OCI-LY3 (cell line): ENCODE results near the gene AFTPH.
A peak's percentile ranks its signal among the peaks of the same experiment; 100 is the strongest.

Experiments used
- H2AFZ ChIP-seq: fragments of 200-600, 300-600 bp; shearing (Covaris generic); 2 replicates; pipeline ENCODE4 v1.6.0; 2014; ENCODE audit warnings: antibody characterized with exemption, low read depth, low read length
- H3K27ac ChIP-seq: fragments of 200-600, 300-600 bp; sonication (generic); 2 replicates; pipeline ENCODE4 v1.5.1; 2014; ENCODE audit warnings: mild to moderate bottlenecking, low read length, moderate library complexity, mixed read lengths
- H3K27me3 ChIP-seq: fragments of 200-600, 300-600 bp; sonication (generic); 2 replicates; pipeline ENCODE4 v1.6.1; 2014; ENCODE audit warnings: low read depth, low read length, mixed read lengths
- H3K36me3 ChIP-seq: fragments of 200-600, 300-600 bp; sonication (generic); replicated peaks from 2 replicates; pipeline ENCODE3; 2014; ENCODE audit warnings: low read depth, low read length, mixed read lengths
- H3K4me1 ChIP-seq: fragments of 300-600, 200-600 bp; sonication (generic); 2 replicates; pipeline ENCODE4 v1.6.1; 2014; ENCODE audit warnings: low read length, mixed read lengths
- H3K4me2 ChIP-seq: fragments of 200-600, 300-600 bp; sonication (generic); 2 replicates; pipeline ENCODE4 v1.6.1; 2014; ENCODE audit warnings: low read length, mixed read lengths
- H3K4me3 ChIP-seq: fragments of 300-600, 200-600 bp; sonication (generic); 2 replicates; pipeline ENCODE4 v1.5.1; 2014; ENCODE audit warnings: antibody characterized with exemption, mild to moderate bottlenecking, low read length, moderate library complexity
- H3K79me2 ChIP-seq: fragments of 300-600, 200-600 bp; shearing (Covaris generic); 2 replicates; pipeline ENCODE4 v1.6.1; 2014; ENCODE audit warnings: mild to moderate bottlenecking, low read length, mixed read lengths
- H3K9ac ChIP-seq: fragments of 300-600, 200-600 bp; shearing (Covaris generic); 2 replicates; pipeline ENCODE4 v1.6.0; 2014; ENCODE audit warnings: mild to moderate bottlenecking, low read length, moderate library complexity
- H3K9me3 ChIP-seq: fragments of 200-600, 300-600 bp; shearing (Covaris generic); 2 replicates; pipeline ENCODE4 v1.6.1; 2014; ENCODE audit warnings: low read length, mixed read lengths; ENCODE audit not compliant: insufficient read depth
- H4K20me1 ChIP-seq: fragments of 200-600, 300-600 bp; sonication (generic); 2 replicates; pipeline ENCODE4 v1.6.1; 2016; ENCODE audit warnings: low read length, mixed read lengths; ENCODE audit not compliant: insufficient read depth
- CTCF ChIP-seq: fragments of 200-600, 300-600 bp; sonication (generic); IDR thresholded peaks from 2 replicates; pipeline ENCODE4 v1.5.1; 2014; ENCODE audit warnings: antibody characterized with exemption, low read length, low read depth
- EZH2phosphoT487 ChIP-seq: fragments of 200-600 bp; shearing (Covaris generic); IDR thresholded peaks from 2 replicates; pipeline ENCODE4 v1.6.1; 2018; ENCODE audit warnings: antibody characterized with exemption, mixed run types, low read depth

AFTPH gene, protein sequence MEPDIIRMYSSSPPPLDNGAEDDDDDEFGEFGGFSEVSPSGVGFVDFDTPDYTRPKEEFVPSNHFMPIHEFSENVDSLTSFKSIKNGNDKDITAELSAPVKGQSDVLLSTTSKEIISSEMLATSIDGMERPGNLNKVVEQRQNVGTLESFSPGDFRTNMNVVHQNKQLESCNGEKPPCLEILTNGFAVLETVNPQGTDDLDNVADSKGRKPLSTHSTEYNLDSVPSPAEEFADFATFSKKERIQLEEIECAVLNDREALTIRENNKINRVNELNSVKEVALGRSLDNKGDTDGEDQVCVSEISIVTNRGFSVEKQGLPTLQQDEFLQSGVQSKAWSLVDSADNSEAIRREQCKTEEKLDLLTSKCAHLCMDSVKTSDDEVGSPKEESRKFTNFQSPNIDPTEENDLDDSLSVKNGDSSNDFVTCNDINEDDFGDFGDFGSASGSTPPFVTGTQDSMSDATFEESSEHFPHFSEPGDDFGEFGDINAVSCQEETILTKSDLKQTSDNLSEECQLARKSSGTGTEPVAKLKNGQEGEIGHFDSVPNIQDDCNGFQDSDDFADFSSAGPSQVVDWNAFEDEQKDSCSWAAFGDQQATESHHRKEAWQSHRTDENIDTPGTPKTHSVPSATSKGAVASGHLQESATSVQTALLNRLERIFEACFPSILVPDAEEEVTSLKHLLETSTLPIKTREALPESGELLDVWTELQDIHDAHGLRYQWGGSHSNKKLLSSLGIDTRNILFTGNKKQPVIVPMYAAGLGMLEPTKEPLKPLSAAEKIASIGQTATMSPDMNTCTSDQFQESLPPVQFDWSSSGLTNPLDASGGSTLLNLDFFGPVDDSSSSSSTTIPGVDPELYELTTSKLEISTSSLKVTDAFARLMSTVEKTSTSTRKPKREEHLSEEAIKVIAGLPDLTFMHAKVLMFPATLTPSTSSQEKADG

DNA sequence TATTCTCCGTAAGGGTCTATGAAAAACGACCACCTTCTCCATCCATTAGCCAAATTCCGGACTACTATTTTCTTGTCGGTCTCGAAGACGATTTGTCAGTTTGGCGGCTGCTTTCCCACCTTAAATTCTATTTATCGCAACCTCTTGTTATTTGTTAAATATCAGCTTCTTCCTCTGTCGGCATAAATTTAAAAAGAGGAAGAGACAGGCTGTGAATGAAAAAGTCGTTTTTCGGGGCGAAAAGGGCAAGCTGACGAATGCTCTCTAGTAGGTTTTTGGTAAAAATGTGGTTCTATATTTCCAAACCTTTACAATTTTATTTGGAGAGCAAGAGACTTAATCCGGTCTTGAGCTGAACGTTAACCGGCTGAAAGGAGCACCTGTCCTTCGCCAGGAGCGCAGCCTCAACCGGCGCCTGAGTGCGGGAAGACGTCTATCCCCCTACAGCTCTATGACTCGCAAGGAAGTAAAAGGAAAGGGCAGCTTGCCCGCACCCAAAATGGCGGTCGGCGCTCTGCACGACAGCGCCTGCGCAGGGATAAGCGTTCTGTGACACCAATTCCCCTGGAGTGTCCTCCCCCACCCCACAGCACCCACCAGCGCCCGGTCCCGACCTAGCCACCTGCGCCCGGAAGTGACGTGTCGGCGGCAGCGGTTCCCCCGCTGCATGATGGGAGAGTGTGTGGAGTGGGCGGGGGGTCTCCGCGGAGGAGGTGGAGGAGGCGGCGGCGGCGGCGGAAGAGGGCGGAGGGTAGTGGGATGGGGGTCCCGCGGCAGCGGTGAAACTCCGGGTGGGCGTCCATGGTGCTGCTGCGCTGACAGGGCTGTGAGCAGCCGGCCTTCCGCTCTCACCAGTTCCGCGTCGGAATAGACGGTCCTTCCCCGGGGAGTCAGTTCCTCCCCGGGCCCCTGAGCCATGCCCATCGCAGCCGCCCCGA, at the start of gene AFTPH:
Gene AFTPH, plus strand, starts transcription at position 663 of the 938 bp plus-strand sequence. CDS start 27,147 bp downstream, outside the sequence.
- peak within 1 kb of the TSS; percentile 90 for H3K9ac ChIP-seq
- H3K4me3 ChIP-seq, result peak within 1 kb of the TSS; percentile 89
- H2AFZ ChIP-seq, result peak within 1 kb of the TSS; percentile 65
- H3K27me3 ChIP-seq, result no peaks in the 10 kb centered on the region
- H3K27ac ChIP-seq, result peak within 1 kb of the TSS; percentile 95
- H3K79me2 ChIP-seq, result peaks cover 48% of the 10 kb centered on the region
- peak within 1 kb of the TSS; percentile 97 for H3K4me2 ChIP-seq
- H3K9me3 ChIP-seq, result no peaks in the 10 kb centered on the region
- H3K4me1 ChIP-seq, result peaks cover 23% of the 10 kb centered on the region
- H3K36me3 ChIP-seq, result peaks cover 19% of the 10 kb centered on the region
- H4K20me1 ChIP-seq, result peaks cover 25% of the 10 kb centered on the region
- no peak for TF ChIP-seq EZH2phosphoT487
- TF ChIP-seq CTCF, result no peak

DNA sequence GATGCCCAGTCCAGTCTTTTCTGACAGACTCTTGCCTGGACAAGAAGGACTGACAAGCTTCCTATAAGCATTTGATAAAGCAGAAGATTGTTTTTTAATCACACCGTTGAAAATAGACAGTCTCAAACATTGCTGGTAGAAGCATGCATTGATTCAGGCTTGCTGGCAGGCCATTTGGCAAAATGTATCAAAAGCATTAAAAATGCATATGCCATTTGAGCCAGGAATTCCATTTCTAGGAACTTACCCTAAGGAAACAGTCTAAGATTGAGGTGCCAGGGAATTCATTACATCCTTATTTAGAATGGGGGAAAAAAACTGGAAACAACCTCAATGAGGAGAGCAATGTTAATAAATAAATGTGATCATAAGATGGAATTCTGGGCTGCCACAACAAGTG, 49.5 kb upstream of the AFTPH start:
- Histone ChIP-seq H3K36me3 (no peaks in the 10 kb centered on the region), H3K4me2 (no peak overlapping the region), H4K20me1 (no peaks in the 10 kb centered on the region), H3K79me2 (no peaks in the 10 kb centered on the region), H3K4me1 (peaks cover 8% of the 10 kb centered on the region), H3K27me3 (no peaks in the 10 kb centered on the region), H3K9ac (no peak overlapping the region), H3K9me3 (no peaks in the 10 kb centered on the region), H2AFZ (peak overlapping the region; percentile 54; the same call in 1 of the 2 replicates), H3K4me3 (no peak overlapping the region), H3K27ac (no peak overlapping the region)
- TF ChIP-seq CTCF, result no peak
- TF ChIP-seq EZH2phosphoT487, result no peak

DNA sequence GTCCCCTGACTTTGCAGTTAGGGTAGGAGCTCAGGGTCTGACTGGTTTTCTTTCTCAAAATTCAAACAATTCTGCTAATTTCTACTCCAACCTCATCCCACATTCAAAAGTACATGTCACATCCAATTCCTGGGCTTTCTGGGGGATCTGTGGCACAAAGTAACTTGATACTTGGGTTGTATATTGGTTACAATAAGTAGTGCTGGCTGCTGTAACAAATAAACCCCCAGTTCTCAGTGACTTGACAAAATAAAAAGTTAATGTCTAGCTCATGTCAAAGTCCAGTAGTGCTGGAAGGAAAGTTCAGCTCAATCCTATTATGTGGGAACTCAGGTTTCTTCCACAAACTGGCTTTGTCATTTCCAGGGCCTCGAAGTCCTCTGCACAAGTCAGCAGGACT, 47.1 kb upstream of the AFTPH start:
- H3K27me3 ChIP-seq, result no peaks in the 10 kb centered on the region
- H3K4me2 ChIP-seq, result no peak overlapping the region

More for the DNA sequence above, 47.1 kb upstream of the AFTPH start:
- Histone ChIP-seq H3K27ac (no peak overlapping the region), H3K4me3 (no peak overlapping the region), H4K20me1 (no peaks in the 10 kb centered on the region), H3K4me1 (peaks cover 8% of the 10 kb centered on the region), H2AFZ (no peak overlapping the region), H3K79me2 (no peaks in the 10 kb centered on the region), H3K9me3 (no peaks in the 10 kb centered on the region), H3K9ac (no peak overlapping the region), H3K36me3 (no peaks in the 10 kb centered on the region)
- no peak for TF ChIP-seq CTCF
- TF ChIP-seq EZH2phosphoT487, result no peak
